Measurements from ENCODE around the gene PRSS33.

Gene PRSS33

DNA sequence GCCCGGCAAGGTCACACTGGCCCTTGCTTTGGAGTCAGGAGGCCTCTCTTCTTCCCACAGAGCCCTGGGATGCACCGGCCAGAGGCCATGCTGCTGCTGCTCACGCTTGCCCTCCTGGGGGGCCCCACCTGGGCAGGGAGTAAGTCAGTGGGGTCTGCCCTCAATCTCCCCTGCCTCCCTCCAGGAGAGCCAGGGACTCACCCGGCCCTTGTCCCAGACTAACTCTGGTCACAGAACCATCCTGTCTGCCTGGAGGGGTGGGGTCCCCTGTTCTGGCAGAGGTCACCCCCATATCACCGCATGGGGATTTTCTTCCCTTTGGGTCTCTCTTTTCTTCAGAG, 43.0 kb upstream of the PRSS33 start:
- no peak for DNase-seq (ENCODE audit: low read depth, low spot score)
- ChIA-PET CTCF (interaction anchor here (1.1 to 1.7 kb wide), 2 partner anchors 9 to 21 kb away, joined by 3 to 13 read pairs; no protein-coding TSS in a partner anchor), POLR2A (no interaction called here)
- TF ChIP-seq CTCF (IDR thresholded peaks at IDR 0.05; ENCODE audit: insufficient read depth, low read length, missing control alignments): no peak
- H3K4me3 ChIP-seq (ENCODE audit: low read depth, low read length): no peak overlapping the region

GRCh38 chr16:2829501-2830354, 42.4 kb upstream of the PRSS33 start, which contains the start of gene ZG16B:
Gene ZG16B, plus strand, starts transcription at chr16:2830303. Its CDS starts 139 bp downstream, at chr16:2830442.
- no peak for DNase-seq (ENCODE audit: low read depth, low spot score)
- CTCF ChIA-PET: interaction anchor here (1.1 to 1.7 kb wide), 2 partner anchors 9 to 20 kb away, joined by 3 to 13 read pairs; no protein-coding TSS in a partner anchor
- no peak for TF ChIP-seq CTCF (IDR thresholded peaks at IDR 0.05; ENCODE audit: insufficient read depth, low read length, missing control alignments)
- POLR2A ChIA-PET: no interaction called here
- H3K4me3 ChIP-seq (ENCODE audit: low read depth, low read length): no peak within 1 kb of the TSS

DNA sequence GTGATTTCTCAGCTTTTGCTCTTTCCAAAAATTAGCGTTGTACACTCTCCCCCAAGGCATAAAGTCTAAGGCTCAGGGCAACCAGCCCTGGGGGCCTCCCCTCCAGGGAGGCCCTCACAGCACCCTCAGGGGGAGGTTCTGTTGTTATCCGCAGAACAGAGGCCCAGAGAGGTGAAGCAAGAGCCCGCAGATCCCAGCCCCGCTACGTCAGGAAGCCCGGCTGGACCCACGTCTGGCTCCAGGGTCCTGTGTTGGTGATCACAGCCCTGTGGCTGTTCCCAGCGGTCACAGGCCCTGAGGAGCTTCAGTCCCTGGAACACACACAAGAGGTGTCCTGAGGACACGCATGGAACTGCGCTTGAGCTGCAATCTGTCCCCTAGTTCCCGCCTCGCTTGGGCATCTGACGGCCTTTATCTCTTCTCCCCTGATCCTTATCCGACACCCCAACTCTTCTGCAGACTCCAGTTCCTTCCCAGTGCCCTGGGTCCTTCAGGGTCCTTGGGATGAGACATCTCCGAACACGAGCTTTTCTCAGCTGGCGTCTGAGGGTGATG, 41.6 kb upstream of the PRSS33 start:
- H3K4me3 ChIP-seq (ENCODE audit: low read depth, low read length): no peak overlapping the region
- TF ChIP-seq CTCF (IDR thresholded peaks at IDR 0.05; ENCODE audit: insufficient read depth, low read length, missing control alignments): no peak
- ChIA-PET POLR2A (no interaction called here), CTCF (interaction anchor here (1.1 to 1.7 kb wide), 2 partner anchors 10 to 19 kb away, joined by 3 to 13 read pairs; no protein-coding TSS in a partner anchor)
- DNase-seq (ENCODE audit: low read depth, low spot score): no peak

- DNase-seq (ENCODE audit: low read depth, low spot score): no peak
- POLR2A ChIA-PET: no interaction called here
- no peak overlapping the region for H3K4me3 ChIP-seq (ENCODE audit: low read depth, low read length)
- CTCF ChIA-PET: interaction anchor here (1.7 kb wide), 1 partner anchor 10 kb away, joined by 13 read pairs; no protein-coding TSS in a partner anchor
- no peak for TF ChIP-seq CTCF (IDR thresholded peaks at IDR 0.05; ENCODE audit: insufficient read depth, low read length, missing control alignments)
Measured at GRCh38 chr16:2828521-2828840, 41.1 kb upstream of the PRSS33 start.

DNA sequence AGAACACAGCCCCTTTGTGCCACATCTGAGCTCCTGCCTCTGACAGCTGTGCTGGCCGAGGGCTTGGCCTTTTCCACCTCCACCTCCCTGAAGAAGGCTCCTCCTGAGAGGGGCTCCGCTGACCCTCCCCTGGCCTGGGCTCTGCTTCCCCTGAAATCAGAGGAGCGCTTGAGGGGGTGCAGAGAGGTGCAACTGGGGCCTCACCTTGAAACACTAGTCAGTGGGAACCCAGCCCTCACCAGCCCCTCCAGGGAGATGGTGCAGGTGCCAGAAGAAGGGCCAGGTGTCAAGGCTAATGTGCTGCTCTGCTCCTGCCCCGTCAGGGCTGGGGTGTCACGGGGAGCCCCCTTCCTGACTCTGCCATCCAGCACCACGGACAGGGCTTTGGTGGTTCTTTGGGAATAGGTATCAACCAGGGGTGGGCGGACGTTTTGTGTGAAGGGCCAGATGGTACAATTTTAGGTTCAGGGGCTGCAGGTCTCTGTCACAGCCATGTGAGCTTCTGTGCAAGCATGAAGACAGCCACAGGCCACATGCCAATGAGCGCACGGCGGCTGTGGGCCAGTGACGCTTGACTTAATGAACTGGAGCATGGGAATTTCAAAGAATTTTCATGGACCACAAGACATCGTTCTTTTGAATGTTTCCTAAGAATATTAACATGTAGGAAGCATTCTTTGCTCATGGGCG, 40.6 kb upstream of the PRSS33 start:
- DNase-seq (ENCODE audit: low read depth, low spot score): no peak
- no peak overlapping the region for H3K4me3 ChIP-seq (ENCODE audit: low read depth, low read length)
- CTCF ChIA-PET: no interaction called here
- no peak for TF ChIP-seq CTCF (IDR thresholded peaks at IDR 0.05; ENCODE audit: insufficient read depth, low read length, missing control alignments)
- POLR2A ChIA-PET: no interaction called here

DNA sequence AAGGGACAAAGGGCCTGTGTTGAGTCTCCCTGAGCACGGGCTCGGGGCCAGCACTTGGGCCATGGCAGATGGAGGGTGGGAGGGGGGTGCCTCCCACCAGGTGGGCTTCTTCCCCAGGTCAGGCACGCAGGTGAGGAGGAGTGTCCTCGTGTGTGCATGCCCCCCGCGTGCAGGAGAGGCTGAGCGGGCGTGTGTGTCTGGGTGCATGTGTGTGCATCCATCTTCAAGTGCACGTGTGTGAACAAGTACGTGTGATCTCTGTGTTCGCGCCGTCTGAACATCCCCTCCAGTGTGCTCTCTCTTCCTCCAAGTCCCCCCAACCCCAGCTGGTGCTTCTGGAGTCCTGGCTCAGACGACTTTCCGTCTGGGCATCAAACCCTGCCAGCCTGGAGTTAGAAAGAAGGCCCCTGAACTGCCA, 40.0 kb upstream of the PRSS33 start:
- TF ChIP-seq CTCF (IDR thresholded peaks at IDR 0.05; ENCODE audit: insufficient read depth, low read length, missing control alignments): no peak
- no peak overlapping the region for H3K4me3 ChIP-seq (ENCODE audit: low read depth, low read length)
- DNase-seq (ENCODE audit: low read depth, low spot score): no peak
- POLR2A ChIA-PET: no interaction called here
- CTCF ChIA-PET: interaction anchor here (1.1 kb wide), 1 partner anchor 11 kb away, joined by 5 read pairs; no protein-coding TSS in a partner anchor

Data from AG04449 (cell line).